NCI-H2171 (cell line): ENCODE measurements around the gene PNPLA2.

ENCODE experiments used
- DNase-seq: peaks from one replicate; lab custom pipeline; 2025; lab: John Stamatoyannopoulos, UW

The PNPLA2 gene

GRCh38 chr11:831118-831864 lies 12.6 kb downstream of the PNPLA2 start:
- DNase-seq, result no peak

- no peak for DNase-seq
These were observed 13.3 kb downstream of the PNPLA2 start for GRCh38 chr11:831961-832528.

GRCh38 chr11:832529-833113 lies 13.9 kb downstream of the PNPLA2 start, which contains the start of gene CD151:
TSS of gene CD151 (plus strand) at chr11:832952. CDS start at chr11:836070, 3,118 bp downstream.
- no peak for DNase-seq

- DNase-seq, result peak; percentile 13
These were observed 14.5 kb downstream of the PNPLA2 start for GRCh38 chr11:833114-833791.

- no peak for DNase-seq
These were observed 15.2 kb downstream of the PNPLA2 start for GRCh38 chr11:833849-834311.

GRCh38 chr11:834371-835316 lies 15.9 kb downstream of the PNPLA2 start:
- no peak for DNase-seq

GRCh38 chr11:836274-836673 lies 17.6 kb downstream of the PNPLA2 start:
- no peak for DNase-seq

GRCh38 chr11:836700-837099 lies 18.0 kb downstream of the PNPLA2 start:
- DNase-seq, result no peak

GRCh38 chr11:837189-837989 lies 18.7 kb downstream of the PNPLA2 start:
- DNase-seq, result no peak

- DNase-seq, result no peak
These were observed 19.2 kb downstream of the PNPLA2 start for GRCh38 chr11:837990-838307.

- DNase-seq, result no peak
These were observed 19.9 kb downstream of the PNPLA2 start for GRCh38 chr11:838441-839279.

GRCh38 chr11:839280-839623 lies 20.5 kb downstream of the PNPLA2 start:
- DNase-seq, result no peak

GRCh38 chr11:839875-840617 lies 21.3 kb downstream of the PNPLA2 start:
- no peak for DNase-seq

GRCh38 chr11:841981-842369 lies 23.3 kb downstream of the PNPLA2 start:
- DNase-seq, result no peak

GRCh38 chr11:842370-843002 lies 23.8 kb downstream of the PNPLA2 start, which contains the start of the genes POLR2L and TSPAN4:
TSS of gene POLR2L (minus strand) at chr11:842529. CDS start at chr11:842508, 21 bp downstream.
TSS of gene TSPAN4 (plus strand) at chr11:842852. CDS start at chr11:850305, 7,453 bp downstream.
- peak; percentile 72 for DNase-seq

GRCh38 chr11:843086-843734 lies 24.5 kb downstream of the PNPLA2 start:
- DNase-seq, result no peak

- DNase-seq, result no peak
These were observed 25.3 kb downstream of the PNPLA2 start for GRCh38 chr11:843818-844692.
